ENCODE measurements around the gene DENND2D.

The DENND2D gene

GRCh38 chr1:111191496-111191895 lies 8.9 kb downstream of the DENND2D start:
- peaks cover 97% of the 10 kb centered on the region for H3K36me3 ChIP-seq (ENCODE audit: insufficient read depth, low read length)
- TF ChIP-seq, protein P1, sequence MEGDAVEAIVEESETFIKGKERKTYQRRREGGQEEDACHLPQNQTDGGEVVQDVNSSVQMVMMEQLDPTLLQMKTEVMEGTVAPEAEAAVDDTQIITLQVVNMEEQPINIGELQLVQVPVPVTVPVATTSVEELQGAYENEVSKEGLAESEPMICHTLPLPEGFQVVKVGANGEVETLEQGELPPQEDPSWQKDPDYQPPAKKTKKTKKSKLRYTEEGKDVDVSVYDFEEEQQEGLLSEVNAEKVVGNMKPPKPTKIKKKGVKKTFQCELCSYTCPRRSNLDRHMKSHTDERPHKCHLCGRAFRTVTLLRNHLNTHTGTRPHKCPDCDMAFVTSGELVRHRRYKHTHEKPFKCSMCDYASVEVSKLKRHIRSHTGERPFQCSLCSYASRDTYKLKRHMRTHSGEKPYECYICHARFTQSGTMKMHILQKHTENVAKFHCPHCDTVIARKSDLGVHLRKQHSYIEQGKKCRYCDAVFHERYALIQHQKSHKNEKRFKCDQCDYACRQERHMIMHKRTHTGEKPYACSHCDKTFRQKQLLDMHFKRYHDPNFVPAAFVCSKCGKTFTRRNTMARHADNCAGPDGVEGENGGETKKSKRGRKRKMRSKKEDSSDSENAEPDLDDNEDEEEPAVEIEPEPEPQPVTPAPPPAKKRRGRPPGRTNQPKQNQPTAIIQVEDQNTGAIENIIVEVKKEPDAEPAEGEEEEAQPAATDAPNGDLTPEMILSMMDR (IDR thresholded peaks at IDR 0.05; ENCODE audit: low read length), result no peak
- no peak for TF ChIP-seq EZH2 (IDR thresholded peaks at IDR 0.05; ENCODE audit: borderline replicate concordance, low read length)
- no peaks in the 10 kb centered on the region for H3K9me3 ChIP-seq (ENCODE audit: low read length)
- H3K9me2 ChIP-seq (ENCODE audit: low read depth, low read length), result no peaks in the 10 kb centered on the region
- H3F3A ChIP-seq (ENCODE audit: insufficient read depth, low read length), result no peaks in the 10 kb centered on the region
- H4K20me1 ChIP-seq (ENCODE audit: insufficient read depth, low read length), result no peaks in the 10 kb centered on the region
- H3K4me2 ChIP-seq (ENCODE audit: low read length), result no peak overlapping the region
- no peak overlapping the region for H3K27ac ChIP-seq (ENCODE audit: low read depth, low read length, poor library complexity, severe bottlenecking)
- H3K4me3 ChIP-seq (ENCODE audit: low read depth, low read length, poor library complexity, severe bottlenecking), result no peak overlapping the region
- H3K9ac ChIP-seq (ENCODE audit: low read length), result no peak overlapping the region
- peaks cover 8% of the 10 kb centered on the region for H3K4me1 ChIP-seq (ENCODE audit: insufficient read depth, low read length, severe bottlenecking)
- H2AFZ ChIP-seq (ENCODE audit: low read length), result no peak overlapping the region
- no peaks in the 10 kb centered on the region for H3K79me2 ChIP-seq (ENCODE audit: insufficient read depth, low read length)
- no peaks in the 10 kb centered on the region for H3K27me3 ChIP-seq (ENCODE audit: insufficient read depth, low read length)

- Histone ChIP-seq H2AFZ (ENCODE audit: low read length) (no peak overlapping the region), H3K9me3 (ENCODE audit: low read length) (no peaks in the 10 kb centered on the region), H4K20me1 (ENCODE audit: insufficient read depth, low read length) (no peaks in the 10 kb centered on the region), H3K4me2 (ENCODE audit: low read length) (no peak overlapping the region), H3K9me2 (ENCODE audit: low read depth, low read length) (no peaks in the 10 kb centered on the region), H3K4me1 (ENCODE audit: insufficient read depth, low read length, severe bottlenecking) (peaks cover 8% of the 10 kb centered on the region), H3K27ac (ENCODE audit: low read depth, low read length, poor library complexity, severe bottlenecking) (peak overlapping the region; percentile 8), H3K27me3 (ENCODE audit: insufficient read depth, low read length) (no peaks in the 10 kb centered on the region), H3F3A (ENCODE audit: insufficient read depth, low read length) (no peaks in the 10 kb centered on the region), H3K9ac (ENCODE audit: low read length) (no peak overlapping the region), H3K4me3 (ENCODE audit: low read depth, low read length, poor library complexity, severe bottlenecking) (no peak overlapping the region), H3K36me3 (ENCODE audit: insufficient read depth, low read length) (peaks cover 97% of the 10 kb centered on the region), H3K79me2 (ENCODE audit: insufficient read depth, low read length) (no peaks in the 10 kb centered on the region)
- no peak for TF ChIP-seq EZH2 (IDR thresholded peaks at IDR 0.05; ENCODE audit: borderline replicate concordance, low read length)
- TF ChIP-seq, protein P1 (IDR thresholded peaks at IDR 0.05; ENCODE audit: low read length), result no peak
Observed at GRCh38 chr1:111190931-111191451, 9.5 kb downstream of the DENND2D start.

DNA sequence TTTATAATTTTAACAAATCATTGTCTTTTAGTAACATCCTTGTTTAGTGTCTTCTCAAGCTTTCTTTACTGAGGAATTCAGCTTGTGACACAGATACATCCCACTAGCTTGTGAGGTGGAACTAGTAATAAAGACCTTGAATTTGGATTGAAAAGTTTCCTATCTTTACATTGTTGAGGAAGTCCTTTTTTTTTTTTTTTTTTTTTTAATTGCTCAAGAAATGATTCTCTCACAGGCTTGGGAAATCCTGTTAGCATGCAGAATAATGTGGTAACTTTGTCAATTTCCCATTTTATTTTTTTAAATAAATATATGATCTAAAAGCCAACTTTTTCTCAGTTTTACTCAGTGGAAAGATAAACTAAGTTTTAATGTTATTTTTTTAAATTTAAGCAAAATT lies 15.8 kb downstream of the DENND2D start:
- no peak for TF ChIP-seq EZH2 (IDR thresholded peaks at IDR 0.05; ENCODE audit: borderline replicate concordance, low read length)
- TF ChIP-seq, protein P1 (IDR thresholded peaks at IDR 0.05; ENCODE audit: low read length), result no peak
- Histone ChIP-seq H2AFZ (ENCODE audit: low read length) (no peak overlapping the region), H3K9me3 (ENCODE audit: low read length) (no peaks in the 10 kb centered on the region), H3K27me3 (ENCODE audit: insufficient read depth, low read length) (no peaks in the 10 kb centered on the region), H3K4me1 (ENCODE audit: insufficient read depth, low read length, severe bottlenecking) (no peaks in the 10 kb centered on the region), H3K9ac (ENCODE audit: low read length) (no peak overlapping the region), H3K4me3 (ENCODE audit: low read depth, low read length, poor library complexity, severe bottlenecking) (no peak overlapping the region), H3K36me3 (ENCODE audit: insufficient read depth, low read length) (peaks cover 91% of the 10 kb centered on the region), H3K4me2 (ENCODE audit: low read length) (no peak overlapping the region), H3K9me2 (ENCODE audit: low read depth, low read length) (no peaks in the 10 kb centered on the region), H3K79me2 (ENCODE audit: insufficient read depth, low read length) (no peaks in the 10 kb centered on the region), H3F3A (ENCODE audit: insufficient read depth, low read length) (no peaks in the 10 kb centered on the region), H3K27ac (ENCODE audit: low read depth, low read length, poor library complexity, severe bottlenecking) (no peak overlapping the region), H4K20me1 (ENCODE audit: insufficient read depth, low read length) (no peaks in the 10 kb centered on the region)

Measured in OCI-LY1 (cell line).